WTC11 (cell line): Measurements from ENCODE around the gene PNLIPRP1. TPM values are rescaled to one million over a fixed set of nuclear protein-coding genes. Genes with fewer than 3 reads are reported as not detected.

Source experiments
- FOXJ3 ChIP-seq: sonication (generic); formaldehyde crosslinking; IDR thresholded peaks from 2 replicates; pipeline ENCODE4 v1.9.0; 2021; ENCODE audit warnings: missing genetic modification reagents, mild to moderate bottlenecking, borderline replicate concordance
- JUN ChIP-seq: sonication (generic); formaldehyde crosslinking; IDR thresholded peaks from 2 replicates; pipeline ENCODE4 v1.8.0; 2023; ENCODE audit warnings: mild to moderate bottlenecking, missing genetic modification reagents
- ZNF532 ChIP-seq: fragments of 250-450 bp; sonication (Bioruptor Pico); IDR thresholded peaks from 2 replicates; pipeline ENCODE4 v1.9.0; 2021; ENCODE audit warnings: mild to moderate bottlenecking, borderline replicate concordance
- total RNA-seq: library from RNA; stranded (reverse); gene quantifications from 3 replicates; pipeline ENCODE4 v1.2.3, GENCODE V29; 2021

Gene PNLIPRP1
- total RNA-seq, 1 experiment from 2014 or later: 0.68 TPM

DNA sequence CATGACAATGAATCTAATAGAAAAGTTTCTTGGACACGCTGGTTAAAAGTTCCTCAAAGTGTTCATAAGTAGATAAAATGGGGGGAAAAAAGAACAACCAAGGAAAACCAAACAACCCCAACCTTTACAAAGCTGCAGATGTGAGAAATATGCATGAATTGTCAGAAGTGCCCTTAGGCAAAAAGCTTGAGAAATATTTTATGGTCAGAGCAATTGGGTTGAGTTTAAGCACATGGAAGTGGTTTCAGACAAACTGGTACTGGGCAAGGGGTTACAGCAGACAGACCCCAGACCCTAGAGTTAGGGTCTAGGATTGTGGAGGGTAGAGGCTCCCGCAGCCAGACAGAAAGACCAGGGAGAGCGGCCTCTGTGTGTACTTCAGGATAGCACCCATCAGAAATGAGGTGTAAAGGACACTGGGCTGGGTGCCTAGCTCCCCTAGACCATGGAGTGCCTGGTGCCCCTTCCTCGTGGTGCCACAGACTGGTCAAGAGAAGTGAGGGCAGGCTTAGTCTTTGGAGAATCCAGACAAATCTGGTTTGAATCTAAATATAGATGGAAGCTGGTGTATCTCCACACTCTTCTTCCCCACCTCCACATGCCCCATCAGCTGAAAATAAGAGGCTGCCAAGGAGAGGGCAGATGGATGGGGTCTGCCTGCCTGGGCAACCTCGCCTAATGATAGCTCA, 67.2 kb downstream of the PNLIPRP1 start (continued):
- TF ChIP-seq ZNF532 (CRISPR knock-in tag) (no peak), JUN (no peak), FOXJ3 (no peak)

Other genes with a start within 250 kb of the PNLIPRP1 start
- gene PNLIPRP3, start 163.1 kb upstream of the PNLIPRP1 start, total RNA-seq: not detected in 3 replicates
- gene PNLIP, start 45.0 kb upstream of the PNLIPRP1 start, total RNA-seq: 1.4 to 1.9 TPM (median 1.6 TPM) in 3 replicates
- 0.28 to 0.76 TPM (median 0.57 TPM) in 3 replicates for gene PNLIPRP2, start 30.0 kb downstream of the PNLIPRP1 start, total RNA-seq
- gene HSPA12A, start 151.6 kb downstream of the PNLIPRP1 start, total RNA-seq: 5.0 to 7.2 TPM (median 5.2 TPM) in 3 replicates